HL-60 (cell line): Measurements from ENCODE around the gene STT3B.
"Not testable (repeated sequence)": the region's sequence is repeated elsewhere in the genome, so short reads cannot be mapped to it uniquely, and the experiment has no call there.

Experiments used
- DNase-seq, 2 experiments: peaks; one replicate each; pipeline ENCODE4 v3.0.0-alpha.2; 2010 to 2020; ENCODE audit warnings: low read depth in 1 of 2, low spot score in 1 of 2
- H3K27ac ChIP-seq: fragments of 250-450 bp; sonication (Bioruptor Pico); replicated peaks from 2 replicates; pipeline ENCODE4 v1.5.1; 2020; ENCODE audit warnings: mild to moderate bottlenecking, moderate library complexity
- H3K27me3 ChIP-seq: fragments of 250-450 bp; sonication (Bioruptor Pico); 2 replicates; pipeline ENCODE4 v1.5.1; 2021; ENCODE audit warnings: mild to moderate bottlenecking, moderate library complexity; ENCODE audit not compliant: insufficient read depth, poor library complexity, severe bottlenecking
- H3K4me3 ChIP-seq: replicated peaks from 2 replicates; pipeline ENCODE4 v1.5.1; 2011; ENCODE audit warnings: mild to moderate bottlenecking, control low read depth, low read length; ENCODE audit not compliant: insufficient read depth
- CTCF ChIP-seq: IDR thresholded peaks from one replicate; pipeline ENCODE4 v1.5.1; 2011; ENCODE audit warnings: low read length, control low read depth, inconsistent platforms; ENCODE audit not compliant: insufficient read depth
- GABPA ChIP-seq: IDR thresholded peaks from 2 replicates; pipeline ENCODE4 v1.6.1; 2012; ENCODE audit warnings: low read depth
- POLR2AphosphoS5 ChIP-seq: IDR thresholded peaks from 2 replicates; pipeline ENCODE4 v1.6.1; 2012; ENCODE audit warnings: low read depth
- REST ChIP-seq: IDR thresholded peaks from 2 replicates; pipeline ENCODE4 v1.6.1; 2012; ENCODE audit warnings: low read depth; ENCODE audit not compliant: insufficient replicate concordance
- SPI1 ChIP-seq: IDR thresholded peaks from 2 replicates; pipeline ENCODE4 v1.6.1; 2012; ENCODE audit warnings: low read depth, mild to moderate bottlenecking, borderline replicate concordance

STT3B gene

GRCh38 chr3:31600431-31600830 lies 67.7 kb downstream of the STT3B start:
- H3K4me3 ChIP-seq = no peak overlapping the region
- no peak overlapping the region for H3K27ac ChIP-seq
- TF ChIP-seq REST (no peak), SPI1 (no peak), GABPA (no peak), POLR2AphosphoS5 (no peak), CTCF (no peak)
- DNase-seq = no peak
- H3K27me3 ChIP-seq = no peaks in the 10 kb centered on the region

- H3K4me3 ChIP-seq, H3K27me3 ChIP-seq, H3K27ac ChIP-seq, DNase-seq: not testable (repeated sequence)
These were observed 72.6 kb downstream of the STT3B start for GRCh38 chr3:31605333-31605732.

- Histone ChIP-seq H3K4me3 (no peak overlapping the region), H3K27me3 (no peaks in the 10 kb centered on the region), H3K27ac (no peak overlapping the region)
- no peak for TF ChIP-seq CTCF
- no peak for TF ChIP-seq SPI1
- TF ChIP-seq REST = no peak
- TF ChIP-seq POLR2AphosphoS5 = no peak
- no peak for TF ChIP-seq GABPA
- no peak for DNase-seq
These were observed 73.7 kb downstream of the STT3B start for GRCh38 chr3:31606453-31606852.

- peak; percentile 7 to 16 for DNase-seq
- no peaks in the 10 kb centered on the region for H3K27me3 ChIP-seq
- H3K4me3 ChIP-seq = no peak overlapping the region
- TF ChIP-seq CTCF = no peak
- no peak for TF ChIP-seq POLR2AphosphoS5
- TF ChIP-seq REST = no peak
- TF ChIP-seq GABPA = no peak
- no peak for TF ChIP-seq SPI1
- no peak overlapping the region for H3K27ac ChIP-seq
These were observed 78.1 kb downstream of the STT3B start for GRCh38 chr3:31610700-31611275.
